ENCODE data around the gene PGD.
A peak's percentile ranks its signal among the peaks of the same experiment; 100 is the strongest.

Gene PGD

DNA sequence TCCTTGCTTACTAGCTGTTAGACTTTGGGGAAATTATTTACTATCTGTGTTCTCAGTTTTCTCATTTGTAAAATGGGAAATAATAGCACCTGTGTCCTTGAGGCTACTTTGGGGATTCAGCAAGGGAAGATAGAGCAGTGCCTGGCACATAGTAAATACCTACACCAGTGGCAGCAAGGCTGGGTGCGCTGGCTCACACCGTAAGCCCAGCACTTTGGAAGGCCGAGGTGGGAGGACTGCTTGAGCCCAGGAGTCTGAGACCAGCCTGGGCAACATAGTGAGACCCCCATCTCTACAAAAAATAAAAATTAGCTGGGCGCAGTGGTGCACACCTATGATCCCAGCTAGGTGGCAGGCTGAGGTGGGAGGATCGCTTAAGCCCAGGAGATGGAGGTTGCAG lies 22.8 kb downstream of the PGD start:
- Histone ChIP-seq H3K4me1 (ENCODE audit: control insufficient read depth, insufficient read depth, low read length) (no peaks in the 10 kb centered on the region), H3K36me3 (ENCODE audit: control insufficient read depth in 2 of 2, insufficient read depth in 1 of 2, low read length in 2 of 2) (peaks cover 28 to 54% of the 10 kb centered on the region in 2 experiments), H3K4me3 (ENCODE audit: low read depth, low read length) (no peak overlapping the region), H3K9me3 (ENCODE audit: control insufficient read depth, insufficient read depth, low read depth, low read length) (no peaks in the 10 kb centered on the region), H3K27ac (ENCODE audit: extremely low read depth, low read depth, low read length) (no peak overlapping the region)
- ChIA-PET CTCF (interaction anchor here (0.6 kb wide), 1 partner anchor 41 kb away, joined by 3 read pairs; no protein-coding TSS in a partner anchor), POLR2A (no interaction called here)
- TF ChIP-seq, protein P1, sequence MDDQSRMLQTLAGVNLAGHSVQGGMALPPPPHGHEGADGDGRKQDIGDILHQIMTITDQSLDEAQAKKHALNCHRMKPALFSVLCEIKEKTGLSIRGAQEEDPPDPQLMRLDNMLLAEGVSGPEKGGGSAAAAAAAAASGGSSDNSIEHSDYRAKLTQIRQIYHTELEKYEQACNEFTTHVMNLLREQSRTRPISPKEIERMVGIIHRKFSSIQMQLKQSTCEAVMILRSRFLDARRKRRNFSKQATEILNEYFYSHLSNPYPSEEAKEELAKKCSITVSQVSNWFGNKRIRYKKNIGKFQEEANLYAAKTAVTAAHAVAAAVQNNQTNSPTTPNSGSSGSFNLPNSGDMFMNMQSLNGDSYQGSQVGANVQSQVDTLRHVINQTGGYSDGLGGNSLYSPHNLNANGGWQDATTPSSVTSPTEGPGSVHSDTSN (CRISPR knock-in tag; IDR thresholded peaks at IDR 0.05): no peak
- TF ChIP-seq ZNF677 (tag by site-specific recombination; IDR thresholded peaks at IDR 0.05) (no peak), FEZF1 (tag by site-specific recombination; IDR thresholded peaks at IDR 0.05) (no peak), ZNF121 (tag by site-specific recombination; IDR thresholded peaks at IDR 0.05) (peak; percentile 67)

DNA sequence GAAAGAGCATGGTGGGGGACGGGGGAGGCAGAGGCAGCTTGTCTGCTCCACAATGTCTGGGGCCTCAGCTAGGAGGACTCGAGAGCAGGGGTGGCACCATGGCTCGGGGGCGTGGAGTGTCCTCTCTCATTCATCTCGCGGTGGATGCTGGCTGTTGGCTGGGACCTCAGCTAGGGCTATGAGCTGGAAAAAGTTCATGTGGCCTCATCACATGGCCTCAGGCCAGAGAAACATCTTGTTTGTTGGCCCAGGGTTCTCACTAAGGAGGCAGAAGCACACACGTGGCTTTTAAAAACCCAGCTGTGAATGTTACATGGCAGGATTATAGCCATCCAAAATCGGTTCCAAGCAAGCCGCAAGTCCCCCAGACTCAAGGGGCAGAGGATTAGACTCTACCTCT lies 25.2 kb downstream of the PGD start:
- Histone ChIP-seq H3K27ac (ENCODE audit: extremely low read depth, low read depth, low read length) (no peak overlapping the region), H3K9me3 (ENCODE audit: control insufficient read depth, insufficient read depth, low read depth, low read length) (no peaks in the 10 kb centered on the region), H3K4me3 (ENCODE audit: low read depth, low read length) (no peak overlapping the region), H3K36me3 (ENCODE audit: control insufficient read depth in 2 of 2, insufficient read depth in 1 of 2, low read length in 2 of 2) (peaks cover 14 to 30% of the 10 kb centered on the region in 2 experiments), H3K4me1 (ENCODE audit: control insufficient read depth, insufficient read depth, low read length) (no peaks in the 10 kb centered on the region)
- ChIA-PET CTCF (no interaction called here), POLR2A (no interaction called here)
- TF ChIP-seq ZNF624 (tag by site-specific recombination; IDR thresholded peaks at IDR 0.05): no peak
- TF ChIP-seq, protein P2, sequence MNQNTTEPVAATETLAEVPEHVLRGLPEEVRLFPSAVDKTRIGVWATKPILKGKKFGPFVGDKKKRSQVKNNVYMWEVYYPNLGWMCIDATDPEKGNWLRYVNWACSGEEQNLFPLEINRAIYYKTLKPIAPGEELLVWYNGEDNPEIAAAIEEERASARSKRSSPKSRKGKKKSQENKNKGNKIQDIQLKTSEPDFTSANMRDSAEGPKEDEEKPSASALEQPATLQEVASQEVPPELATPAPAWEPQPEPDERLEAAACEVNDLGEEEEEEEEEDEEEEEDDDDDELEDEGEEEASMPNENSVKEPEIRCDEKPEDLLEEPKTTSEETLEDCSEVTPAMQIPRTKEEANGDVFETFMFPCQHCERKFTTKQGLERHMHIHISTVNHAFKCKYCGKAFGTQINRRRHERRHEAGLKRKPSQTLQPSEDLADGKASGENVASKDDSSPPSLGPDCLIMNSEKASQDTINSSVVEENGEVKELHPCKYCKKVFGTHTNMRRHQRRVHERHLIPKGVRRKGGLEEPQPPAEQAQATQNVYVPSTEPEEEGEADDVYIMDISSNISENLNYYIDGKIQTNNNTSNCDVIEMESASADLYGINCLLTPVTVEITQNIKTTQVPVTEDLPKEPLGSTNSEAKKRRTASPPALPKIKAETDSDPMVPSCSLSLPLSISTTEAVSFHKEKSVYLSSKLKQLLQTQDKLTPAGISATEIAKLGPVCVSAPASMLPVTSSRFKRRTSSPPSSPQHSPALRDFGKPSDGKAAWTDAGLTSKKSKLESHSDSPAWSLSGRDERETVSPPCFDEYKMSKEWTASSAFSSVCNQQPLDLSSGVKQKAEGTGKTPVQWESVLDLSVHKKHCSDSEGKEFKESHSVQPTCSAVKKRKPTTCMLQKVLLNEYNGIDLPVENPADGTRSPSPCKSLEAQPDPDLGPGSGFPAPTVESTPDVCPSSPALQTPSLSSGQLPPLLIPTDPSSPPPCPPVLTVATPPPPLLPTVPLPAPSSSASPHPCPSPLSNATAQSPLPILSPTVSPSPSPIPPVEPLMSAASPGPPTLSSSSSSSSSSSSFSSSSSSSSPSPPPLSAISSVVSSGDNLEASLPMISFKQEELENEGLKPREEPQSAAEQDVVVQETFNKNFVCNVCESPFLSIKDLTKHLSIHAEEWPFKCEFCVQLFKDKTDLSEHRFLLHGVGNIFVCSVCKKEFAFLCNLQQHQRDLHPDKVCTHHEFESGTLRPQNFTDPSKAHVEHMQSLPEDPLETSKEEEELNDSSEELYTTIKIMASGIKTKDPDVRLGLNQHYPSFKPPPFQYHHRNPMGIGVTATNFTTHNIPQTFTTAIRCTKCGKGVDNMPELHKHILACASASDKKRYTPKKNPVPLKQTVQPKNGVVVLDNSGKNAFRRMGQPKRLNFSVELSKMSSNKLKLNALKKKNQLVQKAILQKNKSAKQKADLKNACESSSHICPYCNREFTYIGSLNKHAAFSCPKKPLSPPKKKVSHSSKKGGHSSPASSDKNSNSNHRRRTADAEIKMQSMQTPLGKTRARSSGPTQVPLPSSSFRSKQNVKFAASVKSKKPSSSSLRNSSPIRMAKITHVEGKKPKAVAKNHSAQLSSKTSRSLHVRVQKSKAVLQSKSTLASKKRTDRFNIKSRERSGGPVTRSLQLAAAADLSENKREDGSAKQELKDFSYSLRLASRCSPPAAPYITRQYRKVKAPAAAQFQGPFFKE (tag by site-specific recombination; IDR thresholded peaks at IDR 0.05; ENCODE audit: borderline replicate concordance): no peak
- TF ChIP-seq, protein P3, sequence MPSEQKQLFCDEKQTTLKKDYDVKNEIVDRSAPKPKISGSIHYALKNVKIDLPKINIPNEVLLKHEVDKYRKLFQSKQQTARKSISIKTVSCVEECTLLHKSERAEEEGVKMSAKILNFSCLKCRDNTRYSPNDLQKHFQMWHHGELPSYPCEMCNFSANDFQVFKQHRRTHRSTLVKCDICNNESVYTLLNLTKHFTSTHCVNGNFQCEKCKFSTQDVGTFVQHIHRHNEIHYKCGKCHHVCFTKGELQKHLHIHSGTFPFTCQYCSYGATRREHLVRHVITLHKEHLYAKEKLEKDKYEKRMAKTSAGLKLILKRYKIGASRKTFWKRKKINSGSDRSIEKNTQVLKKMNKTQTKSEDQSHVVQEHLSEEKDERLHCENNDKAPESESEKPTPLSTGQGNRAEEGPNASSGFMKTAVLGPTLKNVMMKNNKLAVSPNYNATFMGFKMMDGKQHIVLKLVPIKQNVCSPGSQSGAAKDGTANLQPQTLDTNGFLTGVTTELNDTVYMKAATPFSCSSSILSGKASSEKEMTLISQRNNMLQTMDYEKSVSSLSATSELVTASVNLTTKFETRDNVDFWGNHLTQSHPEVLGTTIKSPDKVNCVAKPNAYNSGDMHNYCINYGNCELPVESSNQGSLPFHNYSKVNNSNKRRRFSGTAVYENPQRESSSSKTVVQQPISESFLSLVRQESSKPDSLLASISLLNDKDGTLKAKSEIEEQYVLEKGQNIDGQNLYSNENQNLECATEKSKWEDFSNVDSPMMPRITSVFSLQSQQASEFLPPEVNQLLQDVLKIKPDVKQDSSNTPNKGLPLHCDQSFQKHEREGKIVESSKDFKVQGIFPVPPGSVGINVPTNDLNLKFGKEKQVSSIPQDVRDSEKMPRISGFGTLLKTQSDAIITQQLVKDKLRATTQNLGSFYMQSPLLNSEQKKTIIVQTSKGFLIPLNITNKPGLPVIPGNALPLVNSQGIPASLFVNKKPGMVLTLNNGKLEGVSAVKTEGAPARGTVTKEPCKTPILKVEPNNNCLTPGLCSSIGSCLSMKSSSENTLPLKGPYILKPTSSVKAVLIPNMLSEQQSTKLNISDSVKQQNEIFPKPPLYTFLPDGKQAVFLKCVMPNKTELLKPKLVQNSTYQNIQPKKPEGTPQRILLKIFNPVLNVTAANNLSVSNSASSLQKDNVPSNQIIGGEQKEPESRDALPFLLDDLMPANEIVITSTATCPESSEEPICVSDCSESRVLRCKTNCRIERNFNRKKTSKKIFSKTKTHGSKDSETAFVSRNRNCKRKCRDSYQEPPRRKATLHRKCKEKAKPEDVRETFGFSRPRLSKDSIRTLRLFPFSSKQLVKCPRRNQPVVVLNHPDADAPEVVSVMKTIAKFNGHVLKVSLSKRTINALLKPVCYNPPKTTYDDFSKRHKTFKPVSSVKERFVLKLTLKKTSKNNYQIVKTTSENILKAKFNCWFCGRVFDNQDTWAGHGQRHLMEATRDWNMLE (tag by site-specific recombination; conservative IDR thresholded peaks at IDR 0.05; ENCODE audit: low read depth): no peak
- no peak for TF ChIP-seq ZNF202 (tag by site-specific recombination; IDR thresholded peaks at IDR 0.05; ENCODE audit: borderline replicate concordance)
- TF ChIP-seq, protein P4, sequence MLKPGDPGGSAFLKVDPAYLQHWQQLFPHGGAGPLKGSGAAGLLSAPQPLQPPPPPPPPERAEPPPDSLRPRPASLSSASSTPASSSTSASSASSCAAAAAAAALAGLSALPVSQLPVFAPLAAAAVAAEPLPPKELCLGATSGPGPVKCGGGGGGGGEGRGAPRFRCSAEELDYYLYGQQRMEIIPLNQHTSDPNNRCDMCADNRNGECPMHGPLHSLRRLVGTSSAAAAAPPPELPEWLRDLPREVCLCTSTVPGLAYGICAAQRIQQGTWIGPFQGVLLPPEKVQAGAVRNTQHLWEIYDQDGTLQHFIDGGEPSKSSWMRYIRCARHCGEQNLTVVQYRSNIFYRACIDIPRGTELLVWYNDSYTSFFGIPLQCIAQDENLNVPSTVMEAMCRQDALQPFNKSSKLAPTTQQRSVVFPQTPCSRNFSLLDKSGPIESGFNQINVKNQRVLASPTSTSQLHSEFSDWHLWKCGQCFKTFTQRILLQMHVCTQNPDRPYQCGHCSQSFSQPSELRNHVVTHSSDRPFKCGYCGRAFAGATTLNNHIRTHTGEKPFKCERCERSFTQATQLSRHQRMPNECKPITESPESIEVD (tag by site-specific recombination; IDR thresholded peaks at IDR 0.05): no peak
- TF ChIP-seq SALL2 (tag by site-specific recombination; IDR thresholded peaks at IDR 0.05; ENCODE audit: borderline replicate concordance): no peak
- TF ChIP-seq ZNF391 (tag by site-specific recombination; IDR thresholded peaks at IDR 0.05; ENCODE audit: borderline replicate concordance, low read depth): no peak
- no peak for TF ChIP-seq ZNF521 (tag by site-specific recombination; IDR thresholded peaks at IDR 0.05)
- TF ChIP-seq ZNF623 (tag by site-specific recombination; IDR thresholded peaks at IDR 0.05): no peak
- no peak for TF ChIP-seq TCF7L2 (IDR thresholded peaks at IDR 0.05; ENCODE audit: borderline replicate concordance, low read depth, low read length)
- no peak for TF ChIP-seq ZNF529 (tag by site-specific recombination; IDR thresholded peaks at IDR 0.05; ENCODE audit: insufficient replicate concordance)
- TF ChIP-seq, protein P5, sequence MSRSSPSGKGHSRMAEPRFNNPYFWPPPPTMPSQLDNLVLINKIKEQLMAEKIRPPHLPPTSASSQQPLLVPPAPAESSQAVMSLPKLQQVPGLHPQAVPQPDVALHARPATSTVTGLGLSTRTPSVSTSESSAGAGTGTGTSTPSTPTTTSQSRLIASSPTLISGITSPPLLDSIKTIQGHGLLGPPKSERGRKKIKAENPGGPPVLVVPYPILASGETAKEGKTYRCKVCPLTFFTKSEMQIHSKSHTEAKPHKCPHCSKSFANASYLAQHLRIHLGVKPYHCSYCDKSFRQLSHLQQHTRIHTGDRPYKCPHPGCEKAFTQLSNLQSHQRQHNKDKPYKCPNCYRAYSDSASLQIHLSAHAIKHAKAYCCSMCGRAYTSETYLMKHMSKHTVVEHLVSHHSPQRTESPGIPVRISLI (tag by site-specific recombination; IDR thresholded peaks at IDR 0.05): no peak
- TF ChIP-seq KLF7 (tag by site-specific recombination; IDR thresholded peaks at IDR 0.05; ENCODE audit: borderline replicate concordance): no peak
- no peak for TF ChIP-seq SCRT1 (tag by site-specific recombination; IDR thresholded peaks at IDR 0.05; ENCODE audit: borderline replicate concordance)
- TF ChIP-seq ZNF211 (tag by site-specific recombination; IDR thresholded peaks at IDR 0.05; ENCODE audit: low read depth): no peak
- TF ChIP-seq ZFP37 (tag by site-specific recombination; IDR thresholded peaks at IDR 0.05): no peak
